Colonic mucosa (tissue), 4 donors: ENCODE measurements around the gene IGHMBP2. TPM values are rescaled to one million over a fixed set of nuclear protein-coding genes. Genes with fewer than 3 reads are reported as not detected.

Experiments
- DNase-seq: peaks from one replicate; pipeline ENCODE4 v3.0.0-alpha.2; 2020
- H3K27ac ChIP-seq: fragments of 200-600 bp; one replicate; pipeline ENCODE4 v1.8.0; 2021
- H3K27me3 ChIP-seq: fragments of 200-600 bp; one replicate; pipeline ENCODE4 v1.8.0; 2021
- H3K36me3 ChIP-seq: fragments of 200-600 bp; one replicate; pipeline ENCODE4 v1.8.0; 2021
- H3K4me1 ChIP-seq: fragments of 200-600 bp; one replicate; pipeline ENCODE4 v1.8.0; 2021; ENCODE audit warnings: mild to moderate bottlenecking
- H3K4me3 ChIP-seq: fragments of 200-600 bp; one replicate; pipeline ENCODE4 v1.8.0; 2021
- H3K9ac ChIP-seq, 2 donors: one replicate each; pipeline ENCODE4 v1.7.0; 2013; ENCODE audit warnings: control low read depth in 2 of 2, low read depth in 2 of 2, low read length in 2 of 2
- H3K9me3 ChIP-seq: fragments of 200-600 bp; one replicate; pipeline ENCODE4 v1.8.0; 2021
- intact Hi-C: fragments of 100-400 bp; cut with DNase I; formaldehyde crosslinking; loops from one replicate; pipeline ENCODE4 v1.14.1; 2022
- total RNA-seq, 2 donors: library from RNA; stranded (reverse); fragmentation: NEBNext Ultra II Directional in 1 of 2; extraction: Animal tissue kit (Norgen Biotek cat#: 25700) in 1 of 2; gene quantifications; one replicate each; pipeline ENCODE4 v1.2.1, GENCODE V29; 2021
- TF ChIP-seq, protein P1 (sequence below): fragments of 200-600 bp; IDR thresholded peaks from one replicate; pipeline ENCODE4 v1.8.0; 2022; ENCODE audit warnings: antibody characterized with exemption, mild to moderate bottlenecking
- donor health status: healthy.
- donor health status: DM: no; HTN: no; CAD: no.
- donor health status: DM: no; HTN: no; CAD: no.

IGHMBP2 gene
- total RNA-seq, 2 donors from 2014 or later, result 16.6 to 20.4 TPM

DNA sequence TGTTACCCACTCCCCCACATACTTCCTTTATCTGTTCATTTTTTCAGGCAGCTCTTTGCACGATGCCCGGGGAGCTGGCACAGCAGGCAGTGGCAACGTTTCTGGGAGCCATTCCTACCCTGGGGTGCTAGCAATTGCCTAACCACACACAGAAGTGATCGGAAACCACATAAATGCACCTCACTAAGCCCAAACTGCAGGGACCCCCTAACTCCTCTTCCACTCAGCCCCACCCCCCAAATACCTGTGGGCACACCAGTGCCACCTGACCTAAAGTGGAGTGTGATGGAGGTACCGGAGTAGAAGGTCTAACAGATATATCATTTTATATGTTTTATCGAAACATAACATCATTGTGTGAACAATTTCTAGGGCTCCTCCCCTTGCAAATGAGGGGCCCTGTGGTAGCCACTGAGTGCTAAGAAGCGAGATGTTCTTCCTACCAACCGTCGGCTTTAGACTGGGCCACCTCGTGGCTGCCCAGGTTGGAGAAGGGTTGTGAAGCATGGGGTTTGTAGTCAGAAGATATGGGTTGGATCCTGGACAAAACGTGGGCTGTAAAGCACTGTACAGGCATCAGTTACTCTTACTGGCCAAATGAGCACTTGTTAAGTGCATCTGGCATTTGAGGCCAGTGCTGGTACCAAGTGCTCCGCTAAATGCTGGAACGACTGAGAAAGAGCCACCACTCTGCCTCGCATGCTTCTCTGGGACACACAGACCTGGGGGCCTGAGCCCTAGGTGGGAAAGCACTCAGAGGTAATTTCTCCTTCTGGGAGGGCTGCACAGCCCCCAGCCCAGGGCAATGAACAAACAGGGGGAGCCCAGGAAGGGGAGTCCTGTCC is 74.3 kb downstream of the IGHMBP2 start:
- Histone ChIP-seq H3K4me3 (no peak overlapping the region), H3K36me3 (no peaks in the 10 kb centered on the region), H3K9me3 (no peaks in the 10 kb centered on the region), H3K27me3 (no peaks in the 10 kb centered on the region), H3K9ac (no peak overlapping the region), H3K4me1 (no peaks in the 10 kb centered on the region), H3K27ac (no peak overlapping the region)
- no peak for DNase-seq
- TF ChIP-seq, protein P1, sequence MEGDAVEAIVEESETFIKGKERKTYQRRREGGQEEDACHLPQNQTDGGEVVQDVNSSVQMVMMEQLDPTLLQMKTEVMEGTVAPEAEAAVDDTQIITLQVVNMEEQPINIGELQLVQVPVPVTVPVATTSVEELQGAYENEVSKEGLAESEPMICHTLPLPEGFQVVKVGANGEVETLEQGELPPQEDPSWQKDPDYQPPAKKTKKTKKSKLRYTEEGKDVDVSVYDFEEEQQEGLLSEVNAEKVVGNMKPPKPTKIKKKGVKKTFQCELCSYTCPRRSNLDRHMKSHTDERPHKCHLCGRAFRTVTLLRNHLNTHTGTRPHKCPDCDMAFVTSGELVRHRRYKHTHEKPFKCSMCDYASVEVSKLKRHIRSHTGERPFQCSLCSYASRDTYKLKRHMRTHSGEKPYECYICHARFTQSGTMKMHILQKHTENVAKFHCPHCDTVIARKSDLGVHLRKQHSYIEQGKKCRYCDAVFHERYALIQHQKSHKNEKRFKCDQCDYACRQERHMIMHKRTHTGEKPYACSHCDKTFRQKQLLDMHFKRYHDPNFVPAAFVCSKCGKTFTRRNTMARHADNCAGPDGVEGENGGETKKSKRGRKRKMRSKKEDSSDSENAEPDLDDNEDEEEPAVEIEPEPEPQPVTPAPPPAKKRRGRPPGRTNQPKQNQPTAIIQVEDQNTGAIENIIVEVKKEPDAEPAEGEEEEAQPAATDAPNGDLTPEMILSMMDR, result no peak
- intact Hi-C loops, result no loop called here

DNA sequence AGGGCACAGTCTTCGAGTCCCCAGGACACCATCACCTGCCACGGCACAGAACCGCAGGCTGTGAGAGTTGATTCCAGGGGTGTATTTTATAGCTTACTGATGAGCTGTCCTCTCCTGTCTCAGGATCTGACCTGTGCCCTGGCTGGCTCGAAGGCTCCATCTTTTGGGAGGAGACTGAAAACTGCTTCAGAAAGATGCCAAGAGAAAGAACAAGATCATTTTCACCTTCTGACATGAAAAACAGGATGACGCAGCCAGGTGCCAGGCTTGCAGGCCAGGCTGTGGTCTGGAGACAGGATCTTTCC is 74.9 kb downstream of the IGHMBP2 start:
- Histone ChIP-seq H3K4me3 (no peak overlapping the region), H3K27ac (no peak overlapping the region), H3K9me3 (no peaks in the 10 kb centered on the region), H3K4me1 (no peaks in the 10 kb centered on the region), H3K27me3 (no peaks in the 10 kb centered on the region), H3K36me3 (no peaks in the 10 kb centered on the region), H3K9ac (no peak overlapping the region)
- intact Hi-C loops, result no loop called here
- DNase-seq, result no peak
- TF ChIP-seq, protein P1, result no peak

DNA sequence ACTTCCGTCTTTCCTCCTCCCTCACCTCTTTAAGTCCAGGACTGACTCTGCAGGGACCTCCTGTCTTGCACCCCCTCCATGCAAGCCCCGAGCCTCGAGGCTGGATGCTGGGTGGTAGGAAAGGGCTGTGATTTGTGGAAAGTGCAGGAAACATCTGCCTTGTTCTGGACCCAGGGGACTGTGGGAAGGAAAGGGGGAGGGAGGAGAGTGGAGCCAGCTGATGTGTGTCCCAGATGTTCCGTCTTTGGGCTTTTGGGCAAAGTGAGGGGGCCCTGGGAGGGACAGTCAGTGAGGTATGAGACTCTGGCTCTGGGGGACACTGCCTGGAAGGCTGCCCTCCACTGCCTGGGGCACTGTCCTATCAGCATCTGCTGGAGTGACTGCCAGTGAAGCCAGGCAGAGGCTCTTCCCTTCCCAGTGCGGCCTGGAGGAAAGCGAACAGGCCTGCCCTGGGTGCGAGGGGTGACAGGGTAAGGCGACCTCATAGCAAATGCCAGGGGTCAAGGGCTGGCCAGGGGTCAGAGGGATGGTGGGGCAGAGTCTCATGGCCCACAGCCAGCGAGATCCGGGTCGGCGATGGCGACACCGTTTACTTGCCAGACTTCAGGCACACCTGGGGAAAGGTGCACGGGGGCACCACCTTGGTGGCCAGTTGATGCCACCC is 75.4 kb downstream of the IGHMBP2 start:
- H3K27ac ChIP-seq, result no peak overlapping the region

DNA sequence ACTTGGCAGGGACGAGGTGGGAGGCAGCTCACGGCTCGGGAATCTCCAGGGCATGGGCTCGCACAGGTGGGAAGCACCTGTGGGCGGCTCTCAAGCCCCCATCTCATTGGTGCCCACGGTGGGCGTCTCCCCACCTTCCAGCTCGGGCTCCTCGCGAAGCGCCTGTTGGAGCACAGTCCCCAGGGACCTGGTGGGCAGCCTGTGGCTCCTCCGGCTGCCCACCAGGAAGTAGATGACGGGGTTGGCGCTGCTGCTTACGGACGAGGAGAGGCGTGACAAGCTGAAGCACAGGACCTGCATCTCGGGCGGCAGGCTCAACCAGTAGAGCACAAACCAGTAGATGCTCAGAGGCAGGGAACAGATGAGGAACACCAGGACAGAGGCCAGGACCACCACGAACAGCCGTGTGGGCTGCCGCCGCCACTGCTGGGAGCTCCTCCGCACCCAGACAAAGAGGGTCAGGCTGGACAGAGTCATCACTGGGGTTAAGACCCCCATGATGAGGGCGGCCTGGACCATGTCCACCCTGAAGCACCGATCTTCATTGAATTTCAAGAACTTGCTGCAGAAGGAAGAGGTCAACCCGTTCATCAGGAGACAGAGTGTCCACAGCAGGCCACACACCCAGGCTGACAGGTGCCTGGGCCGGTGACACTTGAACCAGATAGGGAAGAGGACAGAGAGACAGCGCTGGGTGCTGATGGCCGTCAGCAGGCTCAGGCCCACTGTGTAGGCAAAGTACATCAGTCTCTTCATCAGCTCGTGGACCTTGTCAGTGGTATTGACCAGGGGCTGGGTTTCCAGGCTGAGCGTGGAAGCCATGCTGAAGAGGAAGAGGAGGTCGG is 76.5 kb downstream of the IGHMBP2 start:
- DNase-seq, result no peak
- no peak overlapping the region for H3K27ac ChIP-seq
- H3K27me3 ChIP-seq, result no peaks in the 10 kb centered on the region
- H3K4me1 ChIP-seq, result no peaks in the 10 kb centered on the region
- H3K9ac ChIP-seq, result no peak overlapping the region
- TF ChIP-seq, protein P1, result no peak
- intact Hi-C loops, result no loop called here
- no peaks in the 10 kb centered on the region for H3K36me3 ChIP-seq
- H3K9me3 ChIP-seq, result no peaks in the 10 kb centered on the region
- no peak overlapping the region for H3K4me3 ChIP-seq

More for the DNA sequence above, 75.4 kb downstream of the IGHMBP2 start:
- TF ChIP-seq, protein P1, result no peak
- intact Hi-C loops, result no loop called here
- Histone ChIP-seq H3K4me3 (no peak overlapping the region), H3K9me3 (no peaks in the 10 kb centered on the region), H3K4me1 (no peaks in the 10 kb centered on the region), H3K9ac (no peak overlapping the region), H3K36me3 (no peaks in the 10 kb centered on the region), H3K27me3 (no peaks in the 10 kb centered on the region)
- DNase-seq, result no peak

DNA sequence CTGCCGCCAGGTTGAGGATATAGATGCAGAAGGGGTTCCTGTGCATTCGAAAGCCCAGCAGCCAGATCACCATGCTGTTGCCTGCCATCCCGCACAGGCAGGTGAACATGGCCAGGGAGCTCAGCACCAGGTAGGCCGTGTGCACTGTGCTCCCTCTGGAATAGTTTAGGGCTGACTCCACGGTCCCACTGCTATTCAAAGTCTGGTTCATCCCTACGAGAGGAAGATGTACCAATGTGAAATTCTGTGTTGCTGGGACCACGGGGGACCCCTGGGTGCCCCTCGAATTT is 77.0 kb downstream of the IGHMBP2 start, which contains the start of gene MRGPRD:
MRGPRD (minus strand) TSS at position 211 of the 290 bp plus-strand sequence; CDS start at position 211, 0 bp downstream.
- H3K27me3 ChIP-seq, result no peaks in the 10 kb centered on the region
- H3K4me1 ChIP-seq, result no peaks in the 10 kb centered on the region
- TF ChIP-seq, protein P1, result no peak
- no peaks in the 10 kb centered on the region for H3K36me3 ChIP-seq
- no peak within 1 kb of the TSS for H3K4me3 ChIP-seq
- no peak within 1 kb of the TSS for H3K9ac ChIP-seq
- no peak within 1 kb of the TSS for H3K27ac ChIP-seq
- H3K9me3 ChIP-seq, result no peaks in the 10 kb centered on the region
- intact Hi-C loops, result no loop called here
- no peak for DNase-seq
